Kidney tubule cell (primary cell): Measurements from ENCODE around the gene ACER1.
A peak's percentile ranks its signal among the peaks of the same experiment; 100 is the strongest.
"Not testable (repeated sequence)": the region's sequence is repeated elsewhere in the genome, so short reads cannot be mapped to it uniquely, and the experiment has no call there.

ENCODE experiments used
- DNase-seq: peaks from one replicate; pipeline ENCODE4 v3.0.0-alpha.2; 2018; ENCODE audit warnings: low spot score

ACER1 gene

GRCh38 chr19:6287269-6287885, 46.0 kb downstream of the ACER1 start:
- no peak for DNase-seq

GRCh38 chr19:6286676-6287075, 46.7 kb downstream of the ACER1 start:
- no peak for DNase-seq

GRCh38 chr19:6282393-6282792, 51.0 kb downstream of the ACER1 start:
- DNase-seq: not testable (repeated sequence)

- DNase-seq: peak; percentile 97
Measured at GRCh38 chr19:6279931-6280591, 53.4 kb downstream of the ACER1 start, which contains the start of gene MLLT1. Gene MLLT1, minus strand, starts transcription at chr19:6279975. Its CDS starts 191 bp downstream, at chr19:6279784.

- no peak for DNase-seq
Measured at GRCh38 chr19:6279620-6279930, 53.8 kb downstream of the ACER1 start.

- DNase-seq: no peak
Measured at GRCh38 chr19:6278740-6279619, 54.4 kb downstream of the ACER1 start.

GRCh38 chr19:6278051-6278450, 55.4 kb downstream of the ACER1 start:
- no peak for DNase-seq

- no peak for DNase-seq
Measured at GRCh38 chr19:6276447-6276846, 57.0 kb downstream of the ACER1 start.

- DNase-seq: no peak
Measured at GRCh38 chr19:6275170-6275744, 58.2 kb downstream of the ACER1 start.

- no peak for DNase-seq
Measured at GRCh38 chr19:6274756-6275155, 58.7 kb downstream of the ACER1 start.

- DNase-seq: peak; percentile 75
Measured at GRCh38 chr19:6273701-6274601, 59.5 kb downstream of the ACER1 start.

GRCh38 chr19:6272913-6273600, 60.4 kb downstream of the ACER1 start:
- DNase-seq: no peak

- DNase-seq: no peak
Measured at GRCh38 chr19:6272411-6272791, 61.0 kb downstream of the ACER1 start.

- DNase-seq: peak; percentile 47
Measured at GRCh38 chr19:6271721-6272410, 61.5 kb downstream of the ACER1 start.

GRCh38 chr19:6271251-6271650, 62.2 kb downstream of the ACER1 start:
- peak; percentile 50 for DNase-seq

- DNase-seq: no peak
Measured at GRCh38 chr19:6270822-6271221, 62.6 kb downstream of the ACER1 start.

- no peak for DNase-seq
Measured at GRCh38 chr19:6270076-6270745, 63.2 kb downstream of the ACER1 start.

GRCh38 chr19:6269101-6269886, 64.1 kb downstream of the ACER1 start:
- no peak for DNase-seq

GRCh38 chr19:6268382-6268771, 65.0 kb downstream of the ACER1 start:
- DNase-seq: no peak
